HG03442 (cell line): Measurements from ENCODE around the gene NR3C2.

Source experiments
- ATAC-seq: cut with Tn5 transposase; IDR thresholded peaks from one replicate; pipeline ENCODE4 v1.9.1; 2021; ENCODE audit warnings: mild to moderate bottlenecking, moderate library complexity; ENCODE audit not compliant: unreplicated experiment

NR3C2 gene

DNA sequence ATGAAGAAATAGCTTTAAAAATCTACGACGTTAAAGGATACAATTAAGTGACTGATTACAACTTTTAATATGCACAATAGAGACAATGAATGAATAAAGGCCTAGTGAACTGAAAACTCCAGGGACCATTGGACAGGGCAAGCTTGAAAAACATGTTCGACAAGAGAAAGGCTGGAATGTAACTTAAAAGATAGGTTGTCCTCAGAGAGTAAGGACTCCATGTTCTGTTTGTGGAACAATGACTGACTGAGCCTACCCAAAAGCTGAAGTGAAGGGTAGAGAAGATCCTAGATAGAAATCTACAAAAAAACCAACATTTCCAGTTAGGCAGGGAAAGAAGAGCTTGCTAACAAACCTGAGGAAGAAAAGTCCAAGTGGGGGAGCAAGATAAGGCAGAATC, 173.4 kb downstream of the NR3C2 start:
- no peak for ATAC-seq

- ATAC-seq, result no peak
Observed at GRCh38 chr4:148266921-148267320, 175.3 kb downstream of the NR3C2 start.

DNA sequence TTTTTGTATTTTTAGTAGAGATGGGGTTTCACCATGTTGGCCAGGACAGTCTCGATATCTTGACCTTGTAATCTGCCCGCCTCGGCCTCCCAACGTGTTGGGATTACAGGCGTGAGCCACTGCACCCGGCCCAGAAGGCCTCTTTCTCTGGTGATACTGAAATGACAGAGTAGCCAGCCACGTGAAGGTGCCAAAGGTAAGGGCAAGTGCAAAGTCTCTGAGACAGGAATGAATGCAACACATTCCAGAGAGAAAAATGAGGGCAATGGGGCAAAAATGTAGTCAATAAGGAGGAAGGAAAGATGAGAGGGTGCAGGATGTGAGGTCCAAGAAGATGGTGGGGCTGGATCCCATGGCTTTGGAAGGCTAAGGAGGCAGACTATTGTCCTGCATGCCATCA, 176.0 kb downstream of the NR3C2 start:
- no peak for ATAC-seq

GRCh38 chr4:148265627-148266026, 176.6 kb downstream of the NR3C2 start:
- ATAC-seq, result no peak

- ATAC-seq, result no peak
Observed at GRCh38 chr4:148263802-148264201, 178.4 kb downstream of the NR3C2 start.

DNA sequence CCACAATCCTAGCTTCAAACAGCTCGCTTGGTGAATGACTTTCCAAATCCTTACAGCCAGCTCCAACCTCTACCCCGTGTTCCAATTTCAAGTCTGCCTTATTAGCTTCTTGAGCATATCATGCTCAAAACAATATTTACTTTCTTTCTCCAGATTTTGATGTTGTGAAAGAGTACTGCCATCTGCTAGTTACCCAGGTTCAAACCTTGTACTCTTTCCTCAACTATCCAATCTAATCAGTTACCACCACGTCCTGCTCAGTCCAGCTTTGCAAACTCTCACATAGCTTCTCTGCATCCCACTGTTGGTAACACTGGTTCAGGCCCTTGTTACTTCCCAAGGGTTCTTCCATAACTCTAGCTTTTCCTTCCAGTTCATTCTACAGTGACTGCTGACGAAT, 179.1 kb downstream of the NR3C2 start:
- ATAC-seq, result no peak

DNA sequence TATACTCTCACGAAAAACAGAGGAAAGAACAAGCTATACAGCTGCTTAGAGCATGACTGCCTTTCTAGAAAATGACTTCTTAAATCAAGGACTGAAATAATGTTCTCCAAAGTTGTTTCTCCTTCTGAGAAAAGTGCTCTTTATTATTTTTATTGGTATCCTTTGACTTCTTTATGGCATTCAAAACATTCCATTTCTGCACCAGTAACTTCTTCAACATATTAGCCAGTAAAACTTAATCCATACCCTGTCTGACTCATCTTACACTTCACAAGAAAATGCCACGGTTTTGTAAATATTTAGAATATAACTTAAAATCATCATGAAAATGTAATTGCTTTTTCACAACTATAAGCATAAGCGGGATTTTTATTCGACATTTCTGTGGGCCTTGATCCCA, 180.4 kb downstream of the NR3C2 start:
- no peak for ATAC-seq

- no peak for ATAC-seq
Observed at GRCh38 chr4:148259841-148260240, 182.4 kb downstream of the NR3C2 start.

DNA sequence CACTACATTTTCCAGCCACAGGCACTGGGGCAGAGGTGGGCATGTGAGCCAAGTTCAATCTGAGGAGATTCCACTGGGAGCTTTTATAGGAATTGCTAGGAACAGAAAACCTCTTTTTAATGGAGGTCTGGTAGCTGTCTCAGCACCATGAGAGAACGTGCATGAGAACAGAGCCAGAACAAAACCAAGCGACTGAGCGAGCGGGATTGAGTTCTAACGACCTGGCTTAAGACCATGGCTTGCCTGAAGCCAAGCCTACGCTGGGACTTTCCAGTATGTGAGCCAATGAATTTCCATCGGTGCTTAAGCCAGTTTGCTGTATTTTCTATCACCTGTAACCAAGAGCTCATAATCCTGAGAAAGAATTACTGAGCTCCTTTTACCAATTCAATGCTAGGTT, 183.7 kb downstream of the NR3C2 start:
- ATAC-seq, result no peak

GRCh38 chr4:148255344-148255720, 186.9 kb downstream of the NR3C2 start:
- no peak for ATAC-seq

DNA sequence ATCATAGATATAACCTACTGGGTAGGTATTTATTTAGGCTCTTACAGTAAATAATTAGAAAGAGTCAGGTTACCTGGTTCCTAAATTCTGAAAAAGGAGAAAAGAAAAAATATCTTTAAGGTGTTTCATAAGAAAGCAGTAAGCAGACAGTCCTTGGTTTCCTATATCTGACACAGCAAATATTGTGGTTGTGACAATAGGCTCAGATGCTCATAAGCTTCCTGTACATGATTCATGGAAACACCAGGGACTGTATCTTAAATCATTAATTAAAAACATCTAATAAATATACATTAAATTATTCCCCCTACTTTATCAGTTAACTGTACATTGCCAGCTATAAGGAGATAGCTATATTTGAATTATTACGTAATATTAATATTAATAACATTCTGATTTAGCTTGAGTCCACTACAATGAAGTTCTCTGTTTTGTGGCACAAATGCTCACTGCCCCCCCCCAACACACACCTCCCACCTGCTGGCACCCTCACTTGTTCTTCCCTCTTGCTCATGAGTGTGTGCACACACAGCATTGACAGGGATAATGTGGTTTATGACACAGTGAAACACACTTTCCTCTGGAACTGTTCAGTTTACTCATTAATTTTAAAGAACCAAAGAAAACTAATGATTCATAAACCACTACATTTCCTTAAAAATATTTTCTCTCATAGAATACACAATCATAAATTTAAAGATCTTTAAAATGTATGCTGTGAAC, 187.4 kb downstream of the NR3C2 start:
- ATAC-seq, result no peak

GRCh38 chr4:148253768-148254167, 188.4 kb downstream of the NR3C2 start:
- ATAC-seq, result no peak

GRCh38 chr4:148248824-148249223, 193.4 kb downstream of the NR3C2 start:
- no peak for ATAC-seq

DNA sequence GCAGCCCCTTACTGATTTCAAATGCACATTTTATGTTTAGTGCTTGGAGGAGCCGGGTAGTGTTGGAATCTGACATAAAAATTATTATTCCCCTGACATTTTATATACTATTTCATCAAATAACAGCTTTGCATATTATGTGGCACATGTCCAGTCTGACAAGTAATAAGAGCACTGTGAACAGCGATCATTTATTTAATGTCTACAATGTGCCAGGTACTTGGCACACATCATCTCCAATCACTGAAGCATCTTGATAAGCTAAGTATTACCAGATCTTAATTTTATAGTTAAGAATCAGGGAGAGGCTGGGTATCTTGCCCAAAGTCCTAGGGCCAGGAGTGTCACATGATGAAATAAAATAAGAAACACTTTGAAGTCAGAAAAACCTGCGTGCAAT, 197.2 kb downstream of the NR3C2 start:
- ATAC-seq, result no peak

- ATAC-seq, result no peak
Observed at GRCh38 chr4:148243837-148244236, 198.4 kb downstream of the NR3C2 start.

- no peak for ATAC-seq
Observed at GRCh38 chr4:148240241-148240640, 202.0 kb downstream of the NR3C2 start.

DNA sequence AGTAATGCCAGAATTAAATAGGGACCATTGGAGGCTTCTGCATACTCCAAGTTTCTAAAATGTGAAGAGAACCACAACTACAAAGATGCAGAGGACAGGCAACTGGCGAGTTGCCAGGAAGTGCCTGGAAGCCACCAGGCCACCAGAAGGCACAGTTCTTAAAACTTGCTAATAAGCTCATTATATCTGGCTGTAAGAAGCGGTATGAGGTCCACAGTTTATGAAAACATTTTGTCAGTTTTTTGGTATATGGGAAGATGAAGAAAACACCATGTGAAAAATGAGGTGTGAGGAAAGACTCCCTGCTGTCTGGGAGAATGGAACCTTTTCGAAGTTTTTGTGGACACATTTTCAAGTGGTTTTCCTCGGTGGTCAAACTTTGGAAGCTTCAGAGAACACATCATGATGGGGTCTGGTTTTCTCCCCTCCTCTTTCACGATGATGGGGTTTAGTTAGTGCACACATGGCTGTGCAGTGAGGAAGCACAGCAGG, 202.7 kb downstream of the NR3C2 start:
- no peak for ATAC-seq

DNA sequence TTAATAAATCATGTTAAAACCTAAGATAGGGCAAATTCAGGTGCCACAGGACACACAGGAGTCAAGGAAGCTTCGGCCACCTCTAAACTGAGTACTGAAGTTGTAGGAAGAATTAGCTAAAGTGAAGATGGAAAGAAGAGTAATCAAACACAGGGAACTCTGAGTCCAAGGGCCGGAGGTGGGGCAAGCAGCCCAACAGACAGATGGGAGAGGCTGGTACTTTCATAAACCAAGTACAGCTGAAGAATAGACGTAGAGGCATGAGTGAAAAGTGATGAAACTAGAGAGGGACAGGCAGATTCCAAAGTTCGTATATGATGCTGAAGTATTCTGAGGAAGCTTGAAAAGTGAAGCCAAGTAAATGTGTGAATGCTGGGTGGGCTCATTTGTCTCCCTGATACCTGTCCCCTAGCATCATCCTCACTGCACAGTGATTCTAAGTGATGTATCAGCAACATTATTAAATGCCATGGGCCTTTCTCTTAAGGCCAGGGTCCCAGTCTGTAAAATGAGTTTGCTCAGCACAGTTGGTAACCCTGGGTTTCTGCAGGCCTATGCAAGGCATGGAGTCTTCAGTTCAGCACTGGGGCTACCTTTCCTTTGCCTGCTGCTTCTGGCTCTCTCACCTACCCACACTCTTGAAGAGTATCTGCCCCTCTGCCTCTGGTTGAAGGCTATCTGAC, 203.3 kb downstream of the NR3C2 start:
- ATAC-seq, result no peak

DNA sequence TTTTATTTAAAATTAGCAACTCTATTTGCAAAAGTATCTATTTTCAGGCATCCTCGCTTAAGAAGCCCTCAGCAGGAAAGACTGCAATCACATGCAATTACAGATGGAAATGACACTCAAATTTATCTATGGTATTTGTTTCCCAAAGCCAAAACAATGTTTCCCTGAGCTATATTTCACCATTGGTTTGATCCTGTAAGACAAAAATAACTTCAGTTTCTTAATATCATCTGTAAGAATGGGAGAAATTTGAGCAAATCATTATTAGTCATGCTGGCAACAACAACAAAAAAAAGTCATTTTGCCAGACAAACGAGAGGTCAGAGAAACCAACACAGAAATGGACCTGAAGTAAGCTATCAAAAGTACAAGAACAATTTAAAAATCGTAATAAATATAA, 204.1 kb downstream of the NR3C2 start:
- ATAC-seq, result no peak

GRCh38 chr4:148235809-148236208, 206.4 kb downstream of the NR3C2 start:
- ATAC-seq, result no peak

DNA sequence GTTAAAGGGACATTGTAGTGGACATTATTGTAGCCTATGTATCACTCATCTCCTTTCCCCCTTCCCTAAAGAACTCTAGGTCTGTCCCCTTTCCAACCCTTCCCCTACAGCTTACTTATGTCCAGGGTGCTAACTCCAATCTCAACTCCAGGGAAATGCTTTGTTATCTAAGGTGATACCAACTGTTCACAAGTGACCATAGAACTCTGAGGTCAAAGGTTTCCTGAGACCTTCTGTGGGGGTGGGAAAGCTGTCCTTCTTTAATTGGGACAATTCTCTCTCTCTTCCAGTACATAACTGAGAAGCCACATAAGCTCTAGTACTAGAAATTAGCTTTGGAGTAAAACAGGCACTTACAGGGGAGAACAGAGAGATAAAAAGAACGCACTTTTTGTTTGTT, 212.4 kb downstream of the NR3C2 start:
- ATAC-seq, result no peak

GRCh38 chr4:148229028-148229427, 213.2 kb downstream of the NR3C2 start:
- no peak for ATAC-seq

- no peak for ATAC-seq
Observed at GRCh38 chr4:148227147-148227546, 215.1 kb downstream of the NR3C2 start.
